Measurements from ENCODE around the gene TSPYL4. TPM values are rescaled to one million over a fixed set of nuclear protein-coding genes. Genes with fewer than 3 reads are reported as not detected.

Gene TSPYL4
- polyA plus RNA-seq (2012; ENCODE audit: insufficient read depth, insufficient read length, low read depth), result 62.5 TPM

- TF ChIP-seq CTCF (IDR thresholded peaks at IDR 0.05; ENCODE audit: low read depth, low read length), result no peak
- no peaks in the 10 kb centered on the region for H3K27me3 ChIP-seq
- H3K4me1 ChIP-seq, result peaks cover 12% of the 10 kb centered on the region
- DNase-seq, result peak; percentile 95
- H3K9me3 ChIP-seq, result no peaks in the 10 kb centered on the region
- peaks cover 7% of the 10 kb centered on the region for H3K36me3 ChIP-seq
- peak within 1 kb of the TSS; percentile 98 for H3K4me3 ChIP-seq (ENCODE audit: low read depth, low read length)
Observed at GRCh38 chr6:116253505-116254296, at the start of gene TSPYL4. TSPYL4 (minus strand) TSS chr6:116254075; CDS start chr6:116254008, 67 bp downstream.

GRCh38 chr6:116301104-116301503 is 47.2 kb upstream of the TSPYL4 start:
- Histone ChIP-seq H3K9me3 (no peaks in the 10 kb centered on the region), H3K4me1 (no peaks in the 10 kb centered on the region), H3K36me3 (no peaks in the 10 kb centered on the region), H3K27me3 (no peaks in the 10 kb centered on the region), H3K4me3 (ENCODE audit: low read depth, low read length) (no peak overlapping the region)
- no peak for DNase-seq
- TF ChIP-seq CTCF (IDR thresholded peaks at IDR 0.05; ENCODE audit: low read depth, low read length), result no peak

- Histone ChIP-seq H3K9me3 (no peaks in the 10 kb centered on the region), H3K4me3 (ENCODE audit: low read depth, low read length) (no peak overlapping the region), H3K27me3 (no peaks in the 10 kb centered on the region), H3K4me1 (no peaks in the 10 kb centered on the region), H3K36me3 (no peaks in the 10 kb centered on the region)
- TF ChIP-seq CTCF (IDR thresholded peaks at IDR 0.05; ENCODE audit: low read depth, low read length), result no peak
- no peak for DNase-seq
Observed at GRCh38 chr6:116300566-116300965, 46.7 kb upstream of the TSPYL4 start.

- H3K4me1 ChIP-seq, result no peaks in the 10 kb centered on the region
- no peak overlapping the region for H3K4me3 ChIP-seq (ENCODE audit: low read depth, low read length)
- H3K9me3 ChIP-seq, result no peaks in the 10 kb centered on the region
- H3K36me3 ChIP-seq, result no peaks in the 10 kb centered on the region
- H3K27me3 ChIP-seq, result no peaks in the 10 kb centered on the region
- no peak for TF ChIP-seq CTCF (IDR thresholded peaks at IDR 0.05; ENCODE audit: low read depth, low read length)
- no peak for DNase-seq
Observed at GRCh38 chr6:116298973-116299372, 45.1 kb upstream of the TSPYL4 start.

- H3K36me3 ChIP-seq, result no peaks in the 10 kb centered on the region
- DNase-seq, result no peak
- H3K4me1 ChIP-seq, result no peaks in the 10 kb centered on the region
- H3K27me3 ChIP-seq, result no peaks in the 10 kb centered on the region
- no peak for TF ChIP-seq CTCF (IDR thresholded peaks at IDR 0.05; ENCODE audit: low read depth, low read length)
- H3K4me3 ChIP-seq (ENCODE audit: low read depth, low read length), result no peak overlapping the region
- no peaks in the 10 kb centered on the region for H3K9me3 ChIP-seq
Observed at GRCh38 chr6:116298273-116298672, 44.4 kb upstream of the TSPYL4 start.

- Histone ChIP-seq H3K9me3 (no peaks in the 10 kb centered on the region), H3K4me3 (ENCODE audit: low read depth, low read length) (no peak overlapping the region), H3K27me3 (no peaks in the 10 kb centered on the region), H3K4me1 (no peaks in the 10 kb centered on the region), H3K36me3 (no peaks in the 10 kb centered on the region)
- DNase-seq, result no peak
- TF ChIP-seq CTCF (IDR thresholded peaks at IDR 0.05; ENCODE audit: low read depth, low read length), result no peak
Observed at GRCh38 chr6:116292553-116292952, 38.7 kb upstream of the TSPYL4 start.
